ENCODE measurements around the gene KIAA0513. TPM values are rescaled to one million over a fixed set of nuclear protein-coding genes. Genes with fewer than 3 reads are reported as not detected.
A peak's percentile ranks its signal among the peaks of the same experiment; 100 is the strongest.

The KIAA0513 gene
- total RNA-seq, 2 donors from 2014 or later, result 23.1 to 71.9 TPM

DNA sequence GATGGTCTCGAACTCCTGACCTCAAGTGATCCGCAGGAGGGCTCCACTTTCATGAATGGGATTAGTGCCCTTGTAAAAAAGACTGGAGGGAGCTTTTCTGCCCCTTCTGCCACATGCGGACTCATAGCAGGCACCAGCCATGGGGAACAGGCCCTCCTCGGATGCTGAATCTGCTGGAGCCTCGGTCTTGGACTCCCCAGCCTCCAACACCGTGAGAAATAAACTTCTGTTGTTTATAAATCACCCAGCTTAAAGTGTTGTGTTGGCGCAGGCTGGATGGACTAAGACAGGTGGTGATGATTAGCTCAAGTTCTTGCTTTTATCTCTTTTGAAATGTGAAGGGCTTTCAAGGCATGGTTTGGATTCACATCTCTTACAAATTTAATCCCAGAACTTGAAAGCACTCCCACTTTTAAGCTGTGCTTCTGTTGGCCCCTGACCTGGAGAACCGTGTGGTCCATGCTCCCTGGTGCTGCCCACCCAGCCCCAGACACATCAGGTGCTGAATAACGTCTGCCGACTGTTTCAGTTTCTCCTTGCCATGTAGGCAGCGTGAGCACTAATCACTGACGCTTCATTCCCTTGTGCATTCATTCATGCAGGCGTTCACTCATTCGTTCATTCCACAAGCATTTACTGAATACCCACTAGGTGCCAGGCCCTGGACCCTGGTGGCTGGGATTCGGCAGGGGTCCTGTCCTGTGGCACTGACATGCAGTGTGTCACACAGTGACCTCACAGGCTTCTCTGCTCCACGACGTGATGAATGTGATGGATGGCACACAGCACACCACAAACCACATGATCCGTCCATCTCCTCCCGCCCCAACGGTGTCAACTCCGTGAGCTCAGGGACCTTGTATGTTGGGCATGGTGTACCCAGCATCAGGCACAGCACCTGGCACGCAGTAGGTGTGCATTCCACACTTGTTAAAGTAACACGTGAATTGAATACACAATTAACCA lies 75.8 kb downstream of the KIAA0513 start:
- no peak for DNase-seq
- Histone ChIP-seq H3K36me3 (replicated peaks in 1 of 2; ENCODE audit: insufficient read depth in 1 of 2, low read depth in 2 of 2) (no peaks in the 10 kb centered on the region), H3K4me1 (no peaks in the 10 kb centered on the region), H3K27ac (no peak overlapping the region), H3K9me3 (no peaks in the 10 kb centered on the region), H3K27me3 (no peaks in the 10 kb centered on the region), H3K4me3 (no peak overlapping the region)
- intact Hi-C loops (cut with DNase I), result no loop called here
- no peak for ATAC-seq
- TF ChIP-seq POLR2A (IDR thresholded peaks at IDR 0.05), result no peak
- no peak for TF ChIP-seq CTCF (IDR thresholded peaks at IDR 0.05)
- 74 to 81% methylated on average over 23 of the region's 23 CpGs for WGBS, 2 donors

DNA sequence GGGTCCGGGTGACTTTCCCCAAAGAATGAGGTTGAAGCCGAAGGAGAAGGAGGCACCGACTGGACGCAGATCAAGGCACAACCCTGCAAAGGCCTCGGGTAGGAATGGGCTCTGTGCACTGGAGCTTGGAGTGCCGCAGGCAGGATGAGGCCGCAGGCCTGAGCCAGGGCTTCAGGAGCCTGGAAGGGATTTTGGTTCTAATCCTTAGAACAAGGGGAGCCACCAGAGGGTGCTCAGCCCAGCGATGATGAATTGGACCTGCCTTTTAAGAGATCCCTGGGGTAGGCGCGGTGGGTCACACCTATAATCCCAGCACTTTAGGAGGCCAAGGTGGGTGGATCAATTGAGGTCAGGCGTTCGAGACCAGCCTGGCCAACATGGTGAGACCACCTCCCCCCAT lies 76.6 kb downstream of the KIAA0513 start:
- TF ChIP-seq POLR2A (IDR thresholded peaks at IDR 0.05) (no peak), CTCF (IDR thresholded peaks at IDR 0.05) (no peak)
- Histone ChIP-seq H3K9me3 (no peaks in the 10 kb centered on the region), H3K4me3 (no peak overlapping the region), H3K4me1 (no peaks in the 10 kb centered on the region), H3K36me3 (replicated peaks in 1 of 2; ENCODE audit: insufficient read depth in 1 of 2, low read depth in 2 of 2) (no peaks in the 10 kb centered on the region), H3K27me3 (no peaks in the 10 kb centered on the region), H3K27ac (no peak overlapping the region)
- WGBS, 2 donors, result 76 to 88% methylated on average over 6 to 12 of the region's 12 CpGs
- intact Hi-C loops (cut with DNase I), result no loop called here
- DNase-seq, result no peak
- ATAC-seq, result no peak

DNA sequence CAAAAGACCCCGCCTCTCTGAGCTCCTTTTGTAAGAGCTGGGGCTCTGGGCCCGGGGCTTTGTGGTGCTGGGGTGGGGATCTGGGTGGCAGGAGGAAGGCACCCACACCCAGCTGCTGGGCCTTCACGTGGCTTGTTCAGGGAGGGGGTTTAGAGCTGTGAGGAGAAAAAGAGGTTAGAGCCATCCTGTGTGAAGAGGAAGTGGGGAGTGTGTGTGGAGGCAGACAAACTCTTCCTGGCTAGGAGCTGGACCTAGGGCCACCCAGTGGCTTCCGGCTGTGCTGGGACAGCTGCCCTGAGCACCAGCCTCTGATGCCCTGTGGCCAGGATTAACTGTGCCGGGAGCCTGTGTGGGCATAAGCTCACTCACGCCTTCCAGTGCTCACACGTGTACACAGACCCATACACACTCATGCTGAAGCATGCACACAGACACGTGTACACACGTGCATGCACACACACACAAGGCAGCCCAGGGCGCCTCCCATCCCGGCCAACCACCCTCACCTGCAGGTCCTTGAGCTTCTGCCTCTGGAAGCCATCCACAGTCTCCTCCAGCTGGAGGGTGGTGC lies 77.3 kb downstream of the KIAA0513 start:
- H3K27me3 ChIP-seq, result no peaks in the 10 kb centered on the region
- ATAC-seq (no peak), DNase-seq (peak in 1 of 4 donors; percentile 41)
- no peaks in the 10 kb centered on the region for H3K36me3 ChIP-seq (replicated peaks in 1 of 2; ENCODE audit: insufficient read depth in 1 of 2, low read depth in 2 of 2)
- no peak overlapping the region for H3K4me3 ChIP-seq
- no peaks in the 10 kb centered on the region for H3K9me3 ChIP-seq
- 73 to 75% methylated on average over 10 to 11 of the region's 11 CpGs for WGBS, 2 donors
- TF ChIP-seq CTCF (IDR thresholded peaks at IDR 0.05), result no peak
- no peak for TF ChIP-seq POLR2A (IDR thresholded peaks at IDR 0.05)
- intact Hi-C loops (cut with DNase I), result no loop called here
- H3K27ac ChIP-seq, result no peak overlapping the region
- no peaks in the 10 kb centered on the region for H3K4me1 ChIP-seq

DNA sequence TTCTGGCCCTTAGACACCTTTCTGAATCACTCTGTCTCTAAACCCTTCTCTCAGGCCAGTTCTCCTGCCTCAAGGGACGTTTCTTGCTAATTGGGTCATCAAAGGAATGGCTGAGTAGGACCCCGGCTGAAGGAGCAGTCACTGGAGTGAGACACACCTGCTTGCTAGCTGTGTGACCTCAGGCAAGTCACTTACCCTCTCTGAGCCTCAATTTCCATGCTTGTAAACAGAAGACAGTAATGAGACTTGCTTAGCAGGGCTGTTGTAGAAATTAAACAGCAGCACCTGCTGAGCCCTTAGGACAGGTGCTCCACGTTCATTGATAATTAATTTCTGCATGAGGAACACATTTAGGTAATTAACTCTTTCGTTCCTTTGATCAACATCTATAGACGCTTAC lies 77.9 kb downstream of the KIAA0513 start:
- Histone ChIP-seq H3K27me3 (no peaks in the 10 kb centered on the region), H3K4me1 (no peaks in the 10 kb centered on the region), H3K9me3 (no peaks in the 10 kb centered on the region), H3K36me3 (replicated peaks in 1 of 2; ENCODE audit: insufficient read depth in 1 of 2, low read depth in 2 of 2) (no peaks in the 10 kb centered on the region), H3K4me3 (no peak overlapping the region), H3K27ac (no peak overlapping the region)
- intact Hi-C loops (cut with DNase I), result no loop called here
- DNase-seq (no peak), ATAC-seq (no peak)
- WGBS, 2 donors, result 68 to 78% methylated on average over 5 of the region's 5 CpGs
- TF ChIP-seq CTCF (IDR thresholded peaks at IDR 0.05), result no peak

All from body of pancreas (tissue), 4 donors.